K562 (cell line): ENCODE measurements around the gene IQCN. TPM values are rescaled to one million over a fixed set of nuclear protein-coding genes. Genes with fewer than 3 reads are reported as not detected.

Source experiments
- CLOCK ChIP-seq: fragments of 250-450 bp; sonication (Bioruptor Pico); IDR thresholded peaks from 2 replicates; pipeline ENCODE4 v1.4.0; 2020; ENCODE audit warnings: mild to moderate bottlenecking, moderate library complexity, borderline replicate concordance
- CREB1 ChIP-seq, 2 experiments: sonication (generic) in 1 of 2; formaldehyde crosslinking in 1 of 2; IDR thresholded peaks; 2 replicates each; pipeline versions ENCODE4 v1.6.1 to v1.8.0; 2012 to 2022; ENCODE audit warnings: inconsistent platforms in 1 of 2, mild to moderate bottlenecking in 1 of 2, missing genetic modification reagents in 1 of 2, moderate library complexity in 1 of 2
- DACH1 ChIP-seq: fragments of 450-650 bp; IDR thresholded peaks from 2 replicates; pipeline ENCODE4 v1.6.1; 2018; ENCODE audit not compliant: partially characterized antibody
- HSF4 ChIP-seq: fragments of 250-450 bp; sonication (Bioruptor Pico); IDR thresholded peaks from 2 replicates; pipeline ENCODE4 v2.1.2; 2022; ENCODE audit warnings: mild to moderate bottlenecking, moderate library complexity, borderline replicate concordance
- IRF1 ChIP-seq: sonication (generic); formaldehyde crosslinking; IDR thresholded peaks from 2 replicates; pipeline ENCODE4 v1.8.0; 2022; ENCODE audit warnings: missing genetic modification reagents, mild to moderate bottlenecking, borderline replicate concordance
- MYC ChIP-seq, 2 experiments: fragments of 250-450 bp in 1 of 2; sonication (Bioruptor Pico) in 1 of 2; IDR thresholded peaks; 2 replicates each; pipeline versions ENCODE4 v1.5.1 to v1.6.1; 2012 to 2021; ENCODE audit warnings: low read depth in 2 of 2, borderline replicate concordance in 1 of 2, improper control_type of control experiment in 1 of 2, low read length in 1 of 2, mild to moderate bottlenecking in 1 of 2, moderate library complexity in 1 of 2
- NBN ChIP-seq: fragments of 450-650 bp; IDR thresholded peaks from 2 replicates; pipeline ENCODE4 v1.6.1; 2016; ENCODE audit warnings: low read depth, mild to moderate bottlenecking
- NCOR1 ChIP-seq: fragments of 450-650 bp; IDR thresholded peaks from 2 replicates; pipeline ENCODE4 v1.6.1; 2016; ENCODE audit warnings: mild to moderate bottlenecking, moderate library complexity
- NFE2L1 ChIP-seq: fragments of 450-650 bp; IDR thresholded peaks from 2 replicates; pipeline ENCODE4 v1.6.1; 2016; ENCODE audit warnings: missing genetic modification characterization, low read depth, mild to moderate bottlenecking, missing compliant biosample characterization, moderate library complexity, borderline replicate concordance
- POLR2A ChIP-seq: fragments of 450-650 bp; conservative IDR thresholded peaks from 2 replicates; pipeline ENCODE4 v1.6.1; 2016
- PRMT5 ChIP-seq: sonication (generic); formaldehyde crosslinking; IDR thresholded peaks from 2 replicates; pipeline ENCODE4 v1.5.0; 2020; ENCODE audit warnings: missing genetic modification reagents
- RNF2 ChIP-seq: sonication (generic); IDR thresholded peaks from 2 replicates; pipeline ENCODE4 v1.6.1; 2016
- SIX5 ChIP-seq, 2 experiments: IDR thresholded peaks; 2 replicates each; pipeline ENCODE4 v1.6.1; 2011; ENCODE audit warnings: low read length in 2 of 2, borderline replicate concordance in 1 of 2, low read depth in 1 of 2, mild to moderate bottlenecking in 1 of 2, moderate library complexity in 1 of 2; ENCODE audit not compliant: insufficient read depth in 1 of 2
- SRF ChIP-seq, 2 experiments: fragments of 250-450, 450-650 bp in 1 of 2; sonication (Bioruptor Pico) in 1 of 2; sonication (generic) in 1 of 2; formaldehyde crosslinking; IDR thresholded peaks; 2 replicates each; pipeline versions ENCODE4 v1.5.0 to v1.5.1; 2020 to 2022; ENCODE audit warnings: mild to moderate bottlenecking in 1 of 2, missing genetic modification reagents in 1 of 2
- TAF15 ChIP-seq: fragments of 200-400 bp; formaldehyde crosslinking; IDR thresholded peaks from 2 replicates; pipeline ENCODE4 v1.6.1; 2017; ENCODE audit warnings: mild to moderate bottlenecking, low read depth, low read length, moderate library complexity
- XRCC3 ChIP-seq: fragments of 450-650 bp; IDR thresholded peaks from 2 replicates; pipeline ENCODE4 v1.6.1; 2017; ENCODE audit warnings: mild to moderate bottlenecking, moderate library complexity
- ZNF121 ChIP-seq: sonication (generic); formaldehyde crosslinking; conservative IDR thresholded peaks from 2 replicates; pipeline ENCODE4 v1.8.0; 2022; ENCODE audit warnings: missing genetic modification reagents
- ZNF511 ChIP-seq: sonication (generic); formaldehyde crosslinking; IDR thresholded peaks from 2 replicates; pipeline ENCODE4 v1.8.0; 2022; ENCODE audit warnings: mild to moderate bottlenecking, missing genetic modification reagents
- polyA plus RNA-seq, 8 experiments: library from polyadenylated mRNA; depleted of rRNA in 4 of 8; stranded (reverse) in 5 of 8; unstranded in 3 of 8; fragments of >200 nt; fragmentation: Nextera tagmentation in 2 of 8; fragmentation: Illumina TruSeq in 1 of 8; extraction: Ambion mirVana in 2 of 8; extraction: Trizol in 1 of 8; gene quantifications; 2 replicates each; pipeline versions ENCODE4 v1.2.1 to v1.2.3, GENCODE V29; 2011 to 2014; ENCODE audit warnings: inconsistent platforms in 1 of 8, missing spikeins in 1 of 8
- total RNA-seq, 7 experiments: library from RNA; depleted of rRNA in 6 of 7; stranded (reverse); fragments of >200 nt in 6 of 7; fragmentation: Illumina TruSeq in 2 of 7; extraction: Trizol in 2 of 7; gene quantifications; 2 replicates each; pipeline versions ENCODE4 v1.2.1 to v1.2.3, GENCODE V29; 2011 to 2021; ENCODE audit warnings: low replicate concordance in 1 of 7

IQCN gene
- total and polyA plus RNA-seq, 9 of the 15 experiments (the other 6 are each of a cell fraction or from before 2014, with no cell fraction given) = 0.01 to 0.07 (median 0.04) TPM; not detected in 3

- TF ChIP-seq NFE2L1 (tag) (no peak), NBN (peak; percentile 86), CLOCK (CRISPR knock-in tag) (no peak), XRCC3 (no peak), NCOR1 (peak; percentile 55), MYC (IDR thresholded peaks at IDR 0.05; ENCODE audit: low read depth, low read length) (0 out of 2 replicates have a peak, but pooled peaks have one; percentile 36), MYC (CRISPR knock-in tag; IDR thresholded peaks at IDR 0.05; ENCODE audit: borderline replicate concordance, low read depth) (no peak), DACH1 (peak; percentile 54), POLR2A (peak; percentile 80), CREB1 (IDR thresholded peaks at IDR 0.05) (0 out of 2 replicates have a peak, but pooled peaks have one; percentile 37), CREB1 (CRISPR knock-in tag; IDR thresholded peaks at IDR 0.05) (no peak), TAF15 (no peak), SRF (CRISPR knock-in tag; IDR thresholded peaks at IDR 0.05) (peak in 1 of 2 experiments; percentile 73; a peak in 1 of 4 replicates), HSF4 (CRISPR knock-in tag) (no peak), ZNF511 (no peak), SIX5 (IDR thresholded peaks at IDR 0.05; ENCODE audit: borderline replicate concordance in 1 of 2, insufficient read depth in 1 of 2, low read depth in 1 of 2, low read length in 2 of 2) (no peak), RNF2 (no peak), IRF1 (CRISPR knock-in tag) (no peak), ZNF121 (CRISPR knock-in tag) (0 out of 2 replicates have a peak, but pooled peaks have one; percentile 12), PRMT5 (CRISPR knock-in tag) (no peak)
Measured at GRCh38 chr19:18279516-18280246, 5.4 kb upstream of the IQCN start (continued).
